GM19463 (cell line): ENCODE measurements around the gene PEMT.
"Not testable (repeated sequence)": the region's sequence is repeated elsewhere in the genome, so short reads cannot be mapped to it uniquely, and the experiment has no call there.

Experiments used
- ATAC-seq: cut with Tn5 transposase; IDR thresholded peaks from one replicate; pipeline ENCODE4 v1.9.1; 2021; ENCODE audit warnings: mild to moderate bottlenecking, moderate library complexity; ENCODE audit not compliant: unreplicated experiment

The PEMT gene, protein sequence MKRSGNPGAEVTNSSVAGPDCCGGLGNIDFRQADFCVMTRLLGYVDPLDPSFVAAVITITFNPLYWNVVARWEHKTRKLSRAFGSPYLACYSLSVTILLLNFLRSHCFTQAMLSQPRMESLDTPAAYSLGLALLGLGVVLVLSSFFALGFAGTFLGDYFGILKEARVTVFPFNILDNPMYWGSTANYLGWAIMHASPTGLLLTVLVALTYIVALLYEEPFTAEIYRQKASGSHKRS

GRCh38 chr17:17591355-17592298 lies at the start of gene PEMT:
TSS of gene PEMT (minus strand) at chr17:17591708. CDS start at chr17:17591626, 82 bp downstream.
- ATAC-seq, result peak; percentile 95

GRCh38 chr17:17639661-17640270 lies 48.3 kb upstream of the PEMT start:
- not testable (repeated sequence) for ATAC-seq

GRCh38 chr17:17638467-17638866 lies 47.0 kb upstream of the PEMT start:
- ATAC-seq, result no peak

GRCh38 chr17:17636272-17636885 lies 44.9 kb upstream of the PEMT start:
- ATAC-seq, result no peak

- not testable (repeated sequence) for ATAC-seq
These were observed 44.2 kb upstream of the PEMT start for GRCh38 chr17:17635537-17636271.

DNA sequence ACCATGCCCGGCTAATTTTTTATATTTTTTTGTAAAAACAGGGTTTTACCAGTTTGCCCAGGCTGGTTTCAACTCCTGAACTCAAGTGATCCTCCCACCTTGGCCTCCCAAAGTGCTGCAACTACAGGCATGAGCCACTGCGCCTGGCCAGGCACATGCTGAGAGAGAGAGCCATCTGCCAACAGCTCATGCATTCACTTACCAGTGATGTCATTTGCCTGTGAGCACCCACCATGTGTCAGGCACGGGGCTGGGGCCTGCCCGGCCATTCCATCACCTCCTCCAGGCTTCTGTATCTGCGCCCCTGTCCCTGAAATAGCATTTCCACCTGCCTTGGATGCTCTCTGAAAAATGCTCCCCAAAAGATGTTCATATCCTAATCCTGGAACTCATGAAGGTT lies 43.6 kb upstream of the PEMT start:
- no peak for ATAC-seq

DNA sequence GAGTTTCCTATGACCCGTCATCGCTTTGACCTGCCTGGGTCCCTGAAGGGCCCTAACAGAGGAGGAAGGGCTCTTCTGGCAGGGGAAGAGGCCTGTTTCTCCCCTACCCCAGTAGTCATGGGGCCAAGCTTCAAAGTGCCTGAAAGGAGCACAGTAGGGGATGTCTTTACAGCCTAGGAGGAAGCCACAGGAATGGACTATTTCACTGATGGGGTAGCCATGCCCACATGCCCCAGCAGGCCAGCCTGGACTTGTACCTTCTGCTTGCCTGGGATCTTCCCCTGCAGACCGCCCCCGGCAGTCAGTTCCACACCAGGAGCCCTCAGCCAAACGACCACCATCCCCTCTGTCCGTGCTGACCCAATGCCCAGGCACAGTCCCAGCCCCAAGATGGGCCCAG lies 41.8 kb upstream of the PEMT start:
- no peak for ATAC-seq

GRCh38 chr17:17632690-17633089 lies 41.2 kb upstream of the PEMT start:
- not testable (repeated sequence) for ATAC-seq

DNA sequence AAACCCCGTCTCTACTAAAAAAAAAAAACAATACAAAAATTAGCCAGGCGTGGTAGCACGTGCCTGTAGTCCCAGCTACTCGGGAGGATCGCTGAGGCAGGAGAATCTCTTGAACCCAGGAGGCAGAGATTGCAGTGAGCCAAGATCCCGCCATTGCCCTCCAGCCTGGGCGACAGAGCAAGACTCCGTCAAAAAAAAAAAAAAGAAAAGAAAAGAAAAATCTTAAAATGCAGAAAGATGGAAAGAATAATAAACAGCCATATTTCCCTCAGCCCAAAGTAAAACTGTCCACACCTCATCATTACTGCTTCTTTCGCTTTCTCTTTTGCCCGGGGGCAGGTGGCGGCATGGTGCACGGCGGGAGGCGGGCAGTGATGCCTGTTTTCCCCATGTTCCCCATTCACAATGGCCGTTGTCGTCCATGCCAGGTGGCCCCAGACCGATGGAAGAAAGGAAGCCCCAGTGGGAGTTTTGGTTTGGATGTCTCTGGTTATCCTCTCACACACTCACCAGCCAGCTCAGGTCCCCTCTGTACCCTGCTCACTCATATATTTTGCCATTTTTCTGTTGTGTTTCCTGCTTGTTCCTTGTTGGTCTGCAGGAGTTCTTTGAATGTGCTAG lies 37.0 kb upstream of the PEMT start:
- no peak for ATAC-seq

DNA sequence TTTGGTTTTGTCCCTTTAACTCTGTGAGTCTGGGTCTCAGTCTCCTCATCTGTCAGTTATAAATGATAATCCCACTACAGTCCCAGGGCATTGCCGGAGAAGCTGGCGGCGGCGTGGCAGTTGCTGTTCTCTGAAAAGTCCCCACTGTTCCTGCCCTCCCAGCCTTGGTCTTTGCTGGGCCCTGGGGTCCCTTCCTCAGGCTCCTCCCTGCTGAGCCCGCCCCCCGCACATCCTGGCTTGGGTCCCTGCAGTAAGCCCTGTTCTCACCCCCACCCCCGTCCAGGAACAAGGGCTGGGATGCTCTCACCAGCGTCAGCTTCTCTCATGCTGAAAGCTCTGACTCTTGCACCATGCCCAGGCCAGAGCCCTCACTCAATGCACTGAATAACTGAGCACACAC lies 35.3 kb upstream of the PEMT start:
- ATAC-seq, result no peak

DNA sequence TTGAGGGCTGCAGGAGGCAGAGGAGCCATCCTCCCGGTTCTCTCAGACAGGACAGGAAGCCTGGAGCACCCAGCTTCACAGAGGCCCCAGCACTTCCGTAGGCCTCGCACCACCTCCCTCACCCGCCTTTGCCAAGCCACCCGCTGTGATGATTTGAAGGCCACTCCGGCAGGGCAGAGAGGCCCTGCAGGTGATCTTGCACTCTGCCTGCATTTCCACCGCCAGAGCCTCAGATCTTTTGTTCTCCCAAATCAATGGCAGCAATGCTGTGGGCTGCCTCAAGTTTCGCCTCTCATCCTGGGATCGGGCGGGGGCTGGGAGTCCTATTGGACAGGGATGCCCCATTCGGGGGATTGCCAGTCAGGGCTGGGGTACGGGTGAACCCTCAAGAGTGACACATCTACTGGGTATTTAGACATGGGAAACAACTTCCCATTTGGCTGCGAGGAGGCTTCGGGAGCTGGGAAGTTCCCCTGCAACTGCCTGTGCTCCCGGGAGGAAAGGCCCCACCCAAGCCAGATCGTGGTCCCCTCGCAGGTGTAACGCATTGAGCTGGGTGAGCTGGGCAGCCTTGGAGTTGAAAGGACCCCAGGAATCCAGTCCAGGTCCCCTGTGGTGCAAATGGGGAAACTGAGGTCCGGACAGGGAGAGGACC lies 34.8 kb upstream of the PEMT start:
- no peak for ATAC-seq

DNA sequence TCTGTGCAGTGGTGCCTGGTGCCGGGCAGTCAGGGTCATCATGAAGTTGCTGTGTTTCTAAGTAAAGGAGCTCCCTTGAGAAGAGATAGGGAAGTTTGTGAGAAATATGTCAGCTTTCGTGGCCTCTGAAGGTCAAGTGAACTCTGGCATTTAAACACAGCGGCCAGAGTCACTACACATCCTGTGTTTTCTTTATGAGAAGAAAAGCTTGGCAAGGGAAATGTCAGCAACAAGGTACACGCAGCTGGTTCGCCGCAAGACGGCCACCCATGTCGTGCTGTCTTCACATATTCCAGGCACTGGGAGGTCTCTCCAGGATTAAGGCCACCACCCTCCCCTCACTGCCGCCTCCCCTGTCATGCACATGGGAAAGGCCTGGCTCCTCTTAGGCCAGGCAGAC lies 33.2 kb upstream of the PEMT start:
- ATAC-seq, result no peak

GRCh38 chr17:17623904-17624303 lies 32.4 kb upstream of the PEMT start:
- no peak for ATAC-seq

DNA sequence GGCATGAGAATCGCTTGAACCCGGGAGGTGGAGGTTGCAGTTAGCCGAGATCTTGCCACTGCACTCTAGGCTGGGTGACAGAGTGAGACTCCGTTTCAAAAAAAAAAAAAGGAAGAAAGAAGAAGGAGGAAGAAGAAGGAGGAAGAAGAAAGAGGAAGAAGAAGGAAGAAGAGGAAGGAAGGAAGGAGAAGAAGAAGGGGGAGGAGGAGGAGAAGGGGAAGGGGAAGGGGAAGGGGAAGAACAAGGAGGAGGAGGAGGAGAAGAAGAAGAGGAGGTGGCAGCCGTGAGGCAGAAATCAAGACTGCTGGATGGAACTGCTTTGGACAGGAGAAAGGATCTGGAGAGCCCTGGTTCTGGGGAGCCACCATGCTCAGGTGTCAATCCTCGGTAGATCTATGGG lies 29.7 kb upstream of the PEMT start:
- no peak for ATAC-seq

DNA sequence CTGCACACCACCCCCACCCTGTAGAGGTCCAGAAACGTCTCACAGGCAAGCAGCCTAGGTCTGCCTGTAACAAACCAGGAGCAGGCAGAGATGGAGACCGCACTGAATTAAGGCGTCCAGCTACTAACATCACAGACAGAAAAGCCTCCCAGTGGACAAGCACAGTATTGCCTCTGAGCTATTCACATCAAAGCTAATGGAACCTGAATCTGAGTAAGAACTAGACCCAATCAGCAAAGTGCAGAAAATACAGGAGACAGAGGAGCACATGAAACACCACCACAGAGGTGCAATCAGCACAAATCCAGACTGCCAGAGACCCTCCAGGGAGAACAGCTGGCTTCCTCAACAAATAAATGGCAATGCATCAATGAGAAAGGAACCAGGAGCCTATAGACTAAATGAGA lies 22.2 kb upstream of the PEMT start:
- ATAC-seq, result no peak

DNA sequence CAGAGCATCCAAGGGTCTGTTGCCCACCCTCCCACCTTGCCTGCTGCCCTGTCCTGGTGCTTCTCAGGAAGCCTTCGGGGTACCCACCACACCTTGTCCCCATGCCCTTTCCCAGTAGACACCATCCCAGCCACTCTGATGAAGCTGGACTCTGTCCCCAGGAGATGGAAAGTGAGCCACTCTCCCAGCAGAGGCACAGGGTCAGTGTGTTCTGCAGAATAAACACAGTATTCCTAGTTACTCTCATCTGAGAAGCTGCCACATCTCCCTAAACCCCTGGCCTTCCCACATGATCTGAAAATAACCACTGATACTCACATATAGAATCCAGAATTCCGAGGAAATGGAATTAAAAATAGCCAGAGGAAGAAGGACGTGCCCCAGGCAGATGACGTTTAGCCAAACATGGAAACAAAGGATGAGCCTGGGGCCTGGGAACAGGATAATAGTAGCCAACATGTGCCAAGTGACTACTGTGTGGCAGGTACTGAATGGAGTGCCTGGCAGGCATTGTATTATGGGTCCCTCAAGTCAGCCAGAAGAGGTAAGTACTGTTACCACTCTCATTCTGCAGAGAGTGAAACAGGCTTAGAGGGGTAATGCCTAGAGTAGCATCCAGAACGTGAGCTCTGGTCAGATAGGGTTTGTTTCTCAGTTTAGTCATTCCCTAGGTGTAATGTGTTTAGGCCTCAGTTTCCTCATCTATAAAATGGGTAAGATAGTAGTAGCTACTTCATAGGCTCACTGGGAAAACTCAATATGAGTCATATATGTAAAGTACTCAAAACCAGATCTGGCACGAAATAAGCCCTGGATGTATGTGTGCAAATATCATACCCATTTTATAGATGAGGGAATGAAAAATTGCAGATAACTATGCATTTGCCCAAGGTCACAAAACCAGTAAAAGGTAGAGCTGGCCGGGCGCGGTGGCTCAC lies 20.8 kb upstream of the PEMT start:
- no peak for ATAC-seq

GRCh38 chr17:17609121-17609520 lies 17.6 kb upstream of the PEMT start:
- ATAC-seq, result no peak

DNA sequence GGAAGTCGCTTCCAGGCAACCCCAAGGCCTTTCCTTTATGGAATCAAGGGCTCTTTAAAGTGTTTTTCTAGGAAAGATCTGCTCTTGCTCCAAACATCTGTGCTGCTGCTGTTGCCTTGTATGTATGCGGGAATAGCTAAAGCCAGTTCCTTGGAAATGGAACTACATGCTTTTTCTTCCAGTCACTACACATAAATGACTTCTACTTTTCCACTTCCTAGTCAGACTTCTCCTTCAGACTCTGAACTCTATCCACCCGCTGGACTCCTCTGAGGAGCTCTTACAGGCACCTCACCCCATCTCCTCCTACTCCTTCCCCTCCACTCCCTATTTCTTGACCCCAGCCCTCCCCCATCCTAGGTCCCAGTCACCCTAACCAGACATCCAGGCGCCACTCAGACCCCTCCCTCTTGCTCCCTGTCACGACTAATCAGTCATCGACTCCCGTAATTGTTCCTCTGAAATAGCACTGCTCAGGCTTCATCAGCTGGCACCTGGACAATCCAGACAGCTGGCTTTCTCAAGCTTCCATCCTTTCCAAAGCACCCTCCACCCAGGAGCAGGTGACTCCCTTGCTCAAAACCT lies 15.0 kb upstream of the PEMT start:
- no peak for ATAC-seq
